ENCODE results near the gene RPL18. TPM values are rescaled to one million over a fixed set of nuclear protein-coding genes. Genes with fewer than 3 reads are reported as not detected.

The RPL18 gene
- total and polyA plus RNA-seq, 9 of the 15 experiments (the other 6 are each of a cell fraction or from before 2014, with no cell fraction given): 312 to 2,635 (median 1,653) TPM

DNA sequence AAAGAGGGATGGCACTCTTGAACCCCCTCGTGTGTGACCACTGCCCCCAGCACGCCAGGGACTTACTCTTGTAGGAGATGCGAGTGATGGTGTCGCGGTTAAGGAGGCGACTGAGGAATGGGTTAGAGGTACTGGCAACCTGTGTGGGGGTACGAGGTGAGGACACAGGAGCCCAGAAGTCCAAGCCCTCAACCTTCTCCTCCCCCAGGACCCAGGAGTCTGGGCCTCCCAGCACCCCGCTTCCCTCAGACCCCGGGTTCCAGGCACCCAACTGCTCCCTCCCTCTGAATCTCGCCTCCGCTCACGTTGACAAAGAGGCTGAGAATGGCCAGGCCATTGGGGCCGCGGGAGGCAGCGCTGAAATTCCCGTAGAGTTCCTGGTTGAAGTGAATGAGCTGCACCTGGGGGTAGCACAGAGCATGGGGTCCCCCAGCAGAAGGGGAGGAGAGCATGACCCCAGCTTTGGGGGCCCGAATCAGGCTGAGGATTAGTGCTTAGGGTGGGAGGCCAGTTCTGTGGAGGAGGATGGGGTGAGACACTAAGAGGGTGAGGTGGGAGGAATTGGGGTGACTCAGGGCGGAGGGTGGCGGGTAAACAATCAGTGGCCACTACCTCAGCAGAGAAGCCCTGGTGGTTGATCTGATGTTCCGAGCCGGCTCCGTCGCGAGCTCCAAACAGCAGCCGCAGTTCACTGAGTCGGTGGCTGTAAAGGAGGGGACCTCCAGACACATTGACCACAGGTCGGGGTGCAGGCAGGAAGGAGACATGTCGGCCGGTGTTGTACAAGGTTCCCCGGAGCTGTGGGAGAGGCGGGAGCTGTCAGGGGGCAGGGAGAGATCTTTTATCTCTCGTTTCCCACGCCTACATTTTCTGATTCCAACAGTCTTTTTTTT is 20.8 kb upstream of the RPL18 start (continued):
- TF ChIP-seq, protein P1, sequence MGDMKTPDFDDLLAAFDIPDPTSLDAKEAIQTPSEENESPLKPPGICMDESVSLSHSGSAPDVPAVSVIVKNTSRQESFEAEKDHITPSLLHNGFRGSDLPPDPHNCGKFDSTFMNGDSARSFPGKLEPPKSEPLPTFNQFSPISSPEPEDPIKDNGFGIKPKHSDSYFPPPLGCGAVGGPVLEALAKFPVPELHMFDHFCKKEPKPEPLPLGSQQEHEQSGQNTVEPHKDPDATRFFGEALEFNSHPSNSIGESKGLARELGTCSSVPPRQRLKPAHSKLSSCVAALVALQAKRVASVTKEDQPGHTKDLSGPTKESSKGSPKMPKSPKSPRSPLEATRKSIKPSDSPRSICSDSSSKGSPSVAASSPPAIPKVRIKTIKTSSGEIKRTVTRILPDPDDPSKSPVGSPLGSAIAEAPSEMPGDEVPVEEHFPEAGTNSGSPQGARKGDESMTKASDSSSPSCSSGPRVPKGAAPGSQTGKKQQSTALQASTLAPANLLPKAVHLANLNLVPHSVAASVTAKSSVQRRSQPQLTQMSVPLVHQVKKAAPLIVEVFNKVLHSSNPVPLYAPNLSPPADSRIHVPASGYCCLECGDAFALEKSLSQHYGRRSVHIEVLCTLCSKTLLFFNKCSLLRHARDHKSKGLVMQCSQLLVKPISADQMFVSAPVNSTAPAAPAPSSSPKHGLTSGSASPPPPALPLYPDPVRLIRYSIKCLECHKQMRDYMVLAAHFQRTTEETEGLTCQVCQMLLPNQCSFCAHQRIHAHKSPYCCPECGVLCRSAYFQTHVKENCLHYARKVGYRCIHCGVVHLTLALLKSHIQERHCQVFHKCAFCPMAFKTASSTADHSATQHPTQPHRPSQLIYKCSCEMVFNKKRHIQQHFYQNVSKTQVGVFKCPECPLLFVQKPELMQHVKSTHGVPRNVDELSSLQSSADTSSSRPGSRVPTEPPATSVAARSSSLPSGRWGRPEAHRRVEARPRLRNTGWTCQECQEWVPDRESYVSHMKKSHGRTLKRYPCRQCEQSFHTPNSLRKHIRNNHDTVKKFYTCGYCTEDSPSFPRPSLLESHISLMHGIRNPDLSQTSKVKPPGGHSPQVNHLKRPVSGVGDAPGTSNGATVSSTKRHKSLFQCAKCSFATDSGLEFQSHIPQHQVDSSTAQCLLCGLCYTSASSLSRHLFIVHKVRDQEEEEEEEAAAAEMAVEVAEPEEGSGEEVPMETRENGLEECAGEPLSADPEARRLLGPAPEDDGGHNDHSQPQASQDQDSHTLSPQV (IDR thresholded peaks at IDR 0.05): no peak
- TF ChIP-seq ZFP30 (CRISPR knock-in tag; IDR thresholded peaks at IDR 0.05; ENCODE audit: borderline replicate concordance) (no peak), E2F6 (IDR thresholded peaks at IDR 0.05; ENCODE audit: borderline replicate concordance in 1 of 2, extremely low read depth in 1 of 2, insufficient read depth in 1 of 2, insufficient read length in 1 of 2, low read depth in 1 of 2, low read length in 1 of 2, poor library complexity in 1 of 2, severe bottlenecking in 1 of 2) (peak; percentile 10 to 12), SREBF2 (CRISPR knock-in tag; IDR thresholded peaks at IDR 0.05) (no peak), CAMTA2 (CRISPR knock-in tag; conservative IDR thresholded peaks at IDR 0.05) (no peak), EGR1 (conservative IDR thresholded peaks at IDR 0.05) (peak; percentile 80), POLR2A (conservative IDR thresholded peaks at IDR 0.05) (peak; percentile 62; the same call in 1 of the 2 replicates), PHB (CRISPR knock-in tag; IDR thresholded peaks at IDR 0.05) (no peak), ID3 (CRISPR knock-in tag; IDR thresholded peaks at IDR 0.05) (no peak), ID3 (tag; IDR thresholded peaks at IDR 0.05) (no peak), ESRRA (IDR thresholded peaks at IDR 0.05; ENCODE audit: borderline replicate concordance, low read depth) (no peak), KAT2B (IDR thresholded peaks at IDR 0.05; ENCODE audit: low read depth, low read length) (no peak), ZBTB2 (IDR thresholded peaks at IDR 0.05) (peak; percentile 47; the same call in 1 of the 2 replicates), HNRNPL (IDR thresholded peaks at IDR 0.05; ENCODE audit: low read depth, low read length) (no peak)
- TF ChIP-seq, protein P2, sequence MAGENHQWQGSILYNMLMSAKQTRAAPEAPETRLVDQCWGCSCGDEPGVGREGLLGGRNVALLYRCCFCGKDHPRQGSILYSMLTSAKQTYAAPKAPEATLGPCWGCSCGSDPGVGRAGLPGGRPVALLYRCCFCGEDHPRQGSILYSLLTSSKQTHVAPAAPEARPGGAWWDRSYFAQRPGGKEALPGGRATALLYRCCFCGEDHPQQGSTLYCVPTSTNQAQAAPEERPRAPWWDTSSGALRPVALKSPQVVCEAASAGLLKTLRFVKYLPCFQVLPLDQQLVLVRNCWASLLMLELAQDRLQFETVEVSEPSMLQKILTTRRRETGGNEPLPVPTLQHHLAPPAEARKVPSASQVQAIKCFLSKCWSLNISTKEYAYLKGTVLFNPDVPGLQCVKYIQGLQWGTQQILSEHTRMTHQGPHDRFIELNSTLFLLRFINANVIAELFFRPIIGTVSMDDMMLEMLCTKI (IDR thresholded peaks at IDR 0.05; ENCODE audit: partially characterized antibody): no peak
- TF ChIP-seq, protein P3, sequence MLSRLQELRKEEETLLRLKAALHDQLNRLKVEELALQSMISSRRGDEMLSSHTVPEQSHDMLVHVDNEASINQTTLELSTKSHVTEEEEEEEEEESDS (CRISPR knock-in tag; IDR thresholded peaks at IDR 0.05): no peak

Data from K562 (cell line).